GM20000 (cell line): ENCODE results near the gene GRM7.

Experiments
- DNase-seq: peaks from one replicate; pipeline ENCODE4 v3.0.0; 2012; ENCODE audit warnings: low spot score
- CTCF ChIP-seq: IDR thresholded peaks from 2 replicates; pipeline ENCODE4 v1.5.1; 2012; ENCODE audit warnings: mild to moderate bottlenecking, control low read depth; ENCODE audit errors: extremely low read depth, missing control alignments

GRM7 gene

GRCh38 chr3:7788881-7789280 lies 928.0 kb downstream of the GRM7 start:
- no peak for TF ChIP-seq CTCF
- DNase-seq = no peak

- no peak for TF ChIP-seq CTCF
- no peak for DNase-seq
Measured at GRCh38 chr3:7789324-7789723, 928.4 kb downstream of the GRM7 start.

GRCh38 chr3:7790141-7790540 lies 929.2 kb downstream of the GRM7 start:
- TF ChIP-seq CTCF = no peak
- no peak for DNase-seq
